Esophagus squamous epithelium (tissue), 5 donors: ENCODE measurements around the gene CAMK2A. TPM values are rescaled to one million over a fixed set of nuclear protein-coding genes. Genes with fewer than 3 reads are reported as not detected.

Experiments
- DNase-seq: peaks from one replicate; lab custom pipeline; 2025; lab: John Stamatoyannopoulos, UW
- H3K27ac ChIP-seq, 4 donors: fragments of 200-600 bp; sonication (generic); one replicate each; pipeline ENCODE4 v1.5.1; 2016 to 2019; ENCODE audit warnings: mild to moderate bottlenecking in 1 of 4
- H3K27me3 ChIP-seq, 4 donors: fragments of 200-600 bp; sonication (generic); 1 replicate in 3 of 4; 2 replicates in 1 of 4; pipeline versions ENCODE4 v1.5.1 to v1.6.0; 2017 to 2021; ENCODE audit warnings: antibody characterized with exemption in 1 of 4
- H3K36me3 ChIP-seq, 3 donors: fragments of 200-600 bp; sonication (generic); one replicate each; pipeline ENCODE4 v1.5.1; 2016 to 2019
- H3K4me1 ChIP-seq, 3 donors: fragments of 200-600 bp; sonication (generic); one replicate each; pipeline ENCODE4 v1.5.1; 2017 to 2019
- H3K4me3 ChIP-seq, 4 donors: fragments of 200-600 bp; sonication (generic); 1 replicate in 3 of 4; 2 replicates in 1 of 4; pipeline ENCODE4 v1.5.1; 2016 to 2019; ENCODE audit warnings: mild to moderate bottlenecking in 2 of 4, moderate library complexity in 1 of 4
- H3K9me3 ChIP-seq, 3 donors: fragments of 200-600 bp; sonication (generic); one replicate each; pipeline ENCODE4 v1.5.1; 2016 to 2019
- CTCF ChIP-seq, 6 experiments: fragments of 450-650 bp in 4 of 6; fragments of 200-600 bp in 2 of 6; sonication (generic) in 2 of 6; IDR thresholded peaks; one replicate each; pipeline ENCODE4 v1.5.1; 2016 to 2019; ENCODE audit warnings: antibody characterized with exemption in 6 of 6, mild to moderate bottlenecking in 4 of 6, moderate library complexity in 4 of 6
- POLR2A ChIP-seq, 4 donors: fragments of 450-650 bp; IDR thresholded peaks; one replicate each; pipeline ENCODE4 v1.6.1; 2017; ENCODE audit warnings: antibody characterized with exemption in 4 of 4, mild to moderate bottlenecking in 4 of 4, moderate library complexity in 3 of 4
- WGBS, 2 donors: methylation state at CpG; one replicate each; pipeline ENCODE4 v1.1.5; 2018; 5-methylcytosine and 5-hydroxymethylcytosine counted together
- intact Hi-C: fragments of 100-400 bp; cut with DNase I; formaldehyde crosslinking; loops from one replicate; pipeline ENCODE4 v1.15.0; 2022
- total RNA-seq, 4 donors: library from RNA; depleted of rRNA; stranded (reverse); fragments of >200 nt; gene quantifications; one replicate each; pipeline ENCODE4 v1.1.0, GENCODE V29; 2016
- donor health status: DM: yes; HTN: yes; CAD: no.

Gene CAMK2A
- total RNA-seq, 4 donors from 2014 or later = 0.04 TPM; not detected in 3

GRCh38 chr5:150179019-150179620 lies 110.5 kb downstream of the CAMK2A start:
- H3K27ac ChIP-seq = peak overlapping the region in 3 of 4 donors; percentile 75 to 87 (median 83)
- H3K36me3 ChIP-seq = no peaks in the 10 kb centered on the region
- H3K4me3 ChIP-seq = no peak overlapping the region
- H3K27me3 ChIP-seq = peaks cover 0 to 8% (median 0%) of the 10 kb centered on the region in 4 donors
- WGBS, 2 donors = 71 to 86% methylated on average over 6 of the region's 7 CpGs
- peaks cover 5 to 39% (median 18%) of the 10 kb centered on the region in 3 donors for H3K4me1 ChIP-seq
- intact Hi-C loops = no loop called here
- no peak for DNase-seq
- TF ChIP-seq POLR2A (IDR thresholded peaks at IDR 0.05) = no peak
- TF ChIP-seq CTCF (IDR thresholded peaks at IDR 0.05) = no peak
- H3K9me3 ChIP-seq = no peaks in the 10 kb centered on the region

- Histone ChIP-seq H3K4me3 (no peak overlapping the region), H3K27ac (peak overlapping the region in 1 of 4 donors; percentile 13), H3K4me1 (peaks cover 5 to 39% (median 18%) of the 10 kb centered on the region in 3 donors), H3K9me3 (no peaks in the 10 kb centered on the region), H3K27me3 (peaks cover 0 to 8% (median 0%) of the 10 kb centered on the region in 4 donors), H3K36me3 (no peaks in the 10 kb centered on the region)
- intact Hi-C loops = no loop called here
- TF ChIP-seq CTCF (IDR thresholded peaks at IDR 0.05) = no peak
- no peak for TF ChIP-seq POLR2A (IDR thresholded peaks at IDR 0.05)
- WGBS, 2 donors = 35 to 61% methylated on average over 3 to 4 of the region's 4 CpGs
- no peak for DNase-seq
Observed at GRCh38 chr5:150178262-150178661, 111.3 kb downstream of the CAMK2A start.

GRCh38 chr5:150177721-150178120 lies 111.9 kb downstream of the CAMK2A start:
- TF ChIP-seq POLR2A (IDR thresholded peaks at IDR 0.05) (no peak), CTCF (IDR thresholded peaks at IDR 0.05) (no peak)
- Histone ChIP-seq H3K27ac (peak overlapping the region in 1 of 4 donors; percentile 13), H3K27me3 (peaks cover 0 to 6% (median 0%) of the 10 kb centered on the region in 4 donors), H3K9me3 (no peaks in the 10 kb centered on the region), H3K36me3 (no peaks in the 10 kb centered on the region), H3K4me3 (no peak overlapping the region), H3K4me1 (peaks cover 5 to 39% (median 18%) of the 10 kb centered on the region in 3 donors)
- WGBS, 2 donors = 20 to 76% methylated on average over 1 to 3 of the region's 4 CpGs
- intact Hi-C loops = no loop called here
- no peak for DNase-seq

GRCh38 chr5:150176745-150177477 lies 112.7 kb downstream of the CAMK2A start:
- no peaks in the 10 kb centered on the region for H3K36me3 ChIP-seq
- H3K9me3 ChIP-seq = no peaks in the 10 kb centered on the region
- 65 to 73% methylated on average over 6 of the region's 8 CpGs for WGBS, 2 donors
- no peak for DNase-seq
- TF ChIP-seq CTCF (IDR thresholded peaks at IDR 0.05) (no peak), POLR2A (IDR thresholded peaks at IDR 0.05) (no peak)
- H3K4me1 ChIP-seq = peaks cover 5 to 32% (median 18%) of the 10 kb centered on the region in 3 donors
- H3K4me3 ChIP-seq = no peak overlapping the region
- peak overlapping the region in 1 of 4 donors; percentile 11 for H3K27ac ChIP-seq
- no peaks in the 10 kb centered on the region for H3K27me3 ChIP-seq
- intact Hi-C loops = no loop called here

GRCh38 chr5:150175536-150175935 lies 114.0 kb downstream of the CAMK2A start:
- Histone ChIP-seq H3K4me1 (peaks cover 2 to 19% (median 9%) of the 10 kb centered on the region in 3 donors), H3K36me3 (no peaks in the 10 kb centered on the region), H3K27me3 (peaks cover 0 to 4% (median 0%) of the 10 kb centered on the region in 4 donors), H3K9me3 (no peaks in the 10 kb centered on the region), H3K27ac (no peak overlapping the region), H3K4me3 (no peak overlapping the region)
- no peak for DNase-seq
- WGBS, 2 donors = 59 to 62% methylated on average over 4 of the region's 5 CpGs
- intact Hi-C loops = no loop called here
- TF ChIP-seq POLR2A (IDR thresholded peaks at IDR 0.05) (no peak), CTCF (IDR thresholded peaks at IDR 0.05) (peak in 3 of 6 experiments; percentile 15 to 23 (median 16))
